ENCODE results near the gene HPRT1.
A peak's percentile ranks its signal among the peaks of the same experiment; 100 is the strongest.
"Not testable (repeated sequence)": the region's sequence is repeated elsewhere in the genome, so short reads cannot be mapped to it uniquely, and the experiment has no call there.

HPRT1 gene, protein sequence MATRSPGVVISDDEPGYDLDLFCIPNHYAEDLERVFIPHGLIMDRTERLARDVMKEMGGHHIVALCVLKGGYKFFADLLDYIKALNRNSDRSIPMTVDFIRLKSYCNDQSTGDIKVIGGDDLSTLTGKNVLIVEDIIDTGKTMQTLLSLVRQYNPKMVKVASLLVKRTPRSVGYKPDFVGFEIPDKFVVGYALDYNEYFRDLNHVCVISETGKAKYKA

GRCh38 chrX:134460005-134460861, at the start of gene HPRT1:
Gene HPRT1, plus strand, starts transcription at chrX:134460165. Its CDS starts 147 bp downstream, at chrX:134460312.
- DNase-seq = peak in 55 of 56 donors; percentile 4 to 84 (median 56)

DNA sequence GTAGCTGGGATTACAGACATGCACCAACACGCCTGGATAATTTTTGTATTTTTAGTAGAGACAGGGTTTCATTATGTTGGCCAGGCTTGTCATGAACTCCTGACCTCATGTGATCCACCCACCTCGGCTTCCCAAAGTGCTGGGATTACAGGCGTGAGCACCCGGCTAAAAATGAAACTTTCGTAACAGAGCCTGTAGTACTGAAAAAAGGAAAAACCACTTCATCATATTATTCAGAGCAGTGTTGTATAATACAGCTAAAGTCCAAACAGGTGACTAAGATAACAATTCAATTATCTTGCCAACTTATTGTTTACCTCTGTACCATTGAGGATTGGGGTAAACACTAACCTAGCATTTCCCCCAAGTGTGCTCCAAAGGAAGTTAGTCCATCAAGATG, 43.9 kb upstream of the HPRT1 start:
- DNase-seq = no peak

DNA sequence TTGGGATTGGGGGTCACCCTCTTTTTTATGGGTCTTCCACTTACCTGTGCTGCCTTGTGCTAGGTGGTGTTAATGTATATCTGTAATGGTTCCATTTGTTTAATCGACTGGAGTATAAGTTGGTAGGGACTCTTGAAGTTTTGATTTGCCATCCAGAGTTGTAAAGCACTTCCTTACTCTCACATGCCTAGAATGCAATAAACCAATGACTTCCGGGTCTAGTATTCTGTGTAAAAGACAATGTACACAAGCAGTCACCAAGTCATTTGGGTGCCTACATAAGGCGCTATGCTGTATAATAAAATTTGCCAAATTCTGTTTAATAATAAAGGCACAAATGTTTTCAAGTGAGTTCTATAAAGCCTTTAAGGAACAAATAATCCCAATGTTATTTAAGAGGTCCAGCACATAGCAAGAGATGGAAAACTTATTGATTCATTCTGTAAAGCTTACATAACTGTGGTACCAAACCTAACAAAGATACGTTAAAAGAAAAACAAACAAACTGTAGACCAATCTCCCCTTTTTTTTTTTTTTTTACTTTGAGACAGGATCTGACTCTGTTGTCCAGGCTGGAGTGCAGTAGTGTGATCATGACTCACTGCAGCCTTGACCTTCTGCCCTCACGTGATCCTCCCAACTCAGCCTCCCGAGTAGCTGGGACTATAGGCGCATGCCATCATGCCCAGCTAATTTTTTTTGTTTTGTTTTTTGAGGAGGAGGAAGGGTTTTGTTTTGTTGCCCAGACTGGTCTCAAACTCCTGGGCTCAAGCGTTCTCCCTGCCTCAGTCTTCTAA, 41.5 kb upstream of the HPRT1 start:
- DNase-seq = no peak

DNA sequence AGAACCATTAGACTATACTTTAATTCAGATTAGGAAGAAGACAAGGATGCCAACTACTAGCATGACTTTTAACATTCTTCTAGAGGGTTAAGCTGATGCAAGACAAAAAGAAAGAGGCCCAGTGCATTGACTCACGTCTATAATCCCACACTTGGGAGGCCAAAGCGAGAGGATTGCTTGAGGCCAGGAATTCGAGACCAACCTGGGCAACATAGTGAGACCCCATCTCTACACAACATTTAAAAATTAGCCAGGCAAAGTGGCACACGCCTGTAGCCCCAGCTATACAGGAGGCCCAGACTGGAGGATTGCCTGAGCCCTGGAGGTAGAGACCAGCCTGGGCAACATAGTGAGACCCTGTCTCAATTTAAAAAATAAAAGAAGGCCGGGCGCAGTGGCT, 40.2 kb upstream of the HPRT1 start:
- DNase-seq = no peak

DNA sequence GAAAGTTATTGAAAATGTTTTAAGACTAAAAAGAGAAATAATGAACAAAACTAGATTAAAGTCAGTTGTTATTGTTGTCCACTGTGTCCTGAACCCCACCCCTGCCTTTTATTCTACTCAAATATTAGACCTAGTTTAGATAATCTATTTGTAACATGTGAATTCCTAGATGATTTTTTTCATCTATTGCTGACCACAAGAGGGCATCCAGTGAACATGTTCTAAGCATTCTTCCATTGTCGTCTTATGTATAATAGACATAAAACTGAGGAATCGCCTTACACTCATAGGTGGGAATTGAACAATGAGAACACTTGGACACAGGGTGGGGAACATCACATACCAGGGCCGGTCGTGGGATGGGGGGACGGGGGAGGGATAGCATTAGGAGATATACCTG, 36.4 kb upstream of the HPRT1 start:
- no peak for DNase-seq

DNA sequence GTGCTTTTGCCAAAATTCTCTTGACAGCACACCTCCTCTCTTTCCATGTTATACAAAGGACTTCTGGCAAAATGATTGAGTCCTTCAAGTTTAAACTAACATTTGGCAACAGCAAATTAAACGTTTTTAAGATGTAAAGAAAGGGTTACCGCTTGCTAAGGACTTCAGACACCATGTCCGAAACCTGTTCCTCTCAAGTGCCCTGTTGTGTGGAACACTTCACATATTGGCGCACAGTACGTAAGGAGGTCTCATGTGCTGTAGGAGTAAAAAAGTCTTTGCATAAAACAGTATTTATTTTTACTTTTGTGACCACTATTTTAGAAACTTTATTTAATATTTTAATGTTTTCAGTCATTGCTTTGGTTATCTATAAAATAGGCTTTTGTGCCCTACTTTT, 33.7 kb upstream of the HPRT1 start:
- no peak for DNase-seq

DNA sequence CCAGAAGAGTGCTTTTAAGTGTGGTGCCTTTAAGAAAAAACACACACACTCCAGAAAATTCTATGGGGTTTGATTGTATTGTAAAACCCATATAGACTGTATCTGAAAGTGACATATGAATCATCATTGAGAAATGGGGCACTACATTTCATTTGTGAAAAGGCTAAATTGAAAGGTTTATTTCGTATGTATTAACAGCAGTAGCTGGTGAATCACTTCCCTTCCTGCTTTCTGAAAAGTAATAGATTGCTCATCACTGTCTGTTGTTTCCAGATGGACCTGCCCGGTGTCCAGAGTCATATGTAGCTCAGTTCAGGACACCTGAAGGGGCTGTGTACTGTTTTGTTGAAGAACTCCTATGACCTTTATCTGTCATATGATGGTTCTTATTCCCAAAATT, 28.1 kb upstream of the HPRT1 start:
- no peak for DNase-seq

GRCh38 chrX:134435894-134436293, 24.1 kb upstream of the HPRT1 start:
- no peak for DNase-seq

GRCh38 chrX:134443020-134443419, 16.9 kb upstream of the HPRT1 start:
- DNase-seq = no peak

- peak in 1 of 56 donors; percentile 1 for DNase-seq
These were observed 16.5 kb upstream of the HPRT1 start for GRCh38 chrX:134443461-134443860.

DNA sequence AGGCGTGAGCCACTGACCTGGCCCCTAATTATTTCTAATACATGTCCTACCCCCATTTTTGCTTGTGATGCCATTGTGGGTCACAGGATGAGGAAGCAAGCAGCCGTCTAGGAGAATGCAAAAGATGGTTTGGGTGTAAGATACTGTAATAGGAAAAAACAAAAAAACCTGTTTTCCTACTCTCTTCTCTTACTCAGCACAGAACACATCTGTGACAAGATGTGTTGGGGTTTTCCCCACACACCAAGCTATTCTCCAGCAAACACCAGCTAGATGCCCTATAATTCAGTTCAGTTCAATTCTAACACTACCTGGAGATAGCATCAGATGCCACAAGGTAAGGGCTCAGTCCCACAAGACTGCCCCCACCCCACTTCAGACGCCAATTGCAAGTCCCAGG, 15.3 kb upstream of the HPRT1 start:
- no peak for DNase-seq

DNA sequence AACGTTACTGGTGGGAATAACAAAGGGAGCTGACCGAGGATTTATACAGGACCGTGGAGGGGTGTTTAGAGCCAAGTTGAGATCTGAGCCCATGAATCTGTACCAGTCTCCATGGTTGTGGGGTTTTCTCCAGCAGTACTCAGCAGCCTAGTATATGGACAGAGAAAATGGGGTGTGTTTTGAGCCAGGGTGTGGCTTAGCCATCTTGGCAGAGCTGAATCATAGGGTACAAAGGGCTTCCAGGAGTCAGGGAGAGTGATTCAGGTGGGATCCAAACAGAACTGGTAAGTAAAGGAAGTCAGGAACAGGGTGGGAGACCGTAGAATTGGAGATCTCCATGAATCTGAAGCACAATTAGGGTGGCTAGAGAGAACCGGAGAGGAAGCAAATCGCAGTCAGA, 7.4 kb upstream of the HPRT1 start:
- no peak for DNase-seq

GRCh38 chrX:134453631-134454030, 6.3 kb upstream of the HPRT1 start:
- DNase-seq = no peak

DNA sequence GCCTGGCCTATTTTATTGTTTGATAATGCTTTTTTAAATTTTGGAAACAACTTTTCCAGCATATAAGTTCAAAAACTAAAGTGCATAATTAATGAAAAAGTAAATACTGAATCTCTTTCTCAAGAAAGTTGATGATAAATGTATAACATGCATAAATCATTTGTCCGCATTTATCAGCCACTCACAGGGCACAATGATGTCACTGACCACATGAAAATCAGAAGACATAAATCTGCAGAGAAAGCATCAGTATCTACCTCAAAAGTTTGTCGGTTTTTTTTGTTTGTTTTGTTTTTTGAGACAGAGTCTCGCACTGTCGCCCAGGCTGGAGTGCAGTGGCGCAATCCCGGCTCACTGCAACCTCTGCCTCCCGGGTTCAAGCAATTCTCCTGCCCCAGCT, 5.5 kb upstream of the HPRT1 start:
- no peak for DNase-seq

DNA sequence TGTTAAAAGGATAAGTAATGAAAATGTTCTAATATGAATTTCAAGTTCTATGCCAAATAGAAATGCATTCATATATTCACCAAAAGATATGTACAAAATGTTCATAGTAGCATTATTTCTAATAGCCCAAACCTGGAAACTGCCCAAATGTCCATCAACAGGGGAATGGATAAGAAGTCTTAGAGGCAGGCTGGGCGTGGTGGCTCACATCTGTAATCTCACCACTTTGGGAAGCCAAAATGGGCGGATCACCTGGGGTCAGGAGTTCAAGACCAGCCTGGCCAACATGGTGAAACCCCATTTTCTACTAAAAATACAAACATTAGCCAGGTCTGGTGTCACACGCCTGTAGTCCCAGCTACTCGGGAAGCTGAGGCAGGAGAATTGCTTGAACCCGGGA, 2.3 kb upstream of the HPRT1 start:
- DNase-seq = no peak

- DNase-seq = peak in 1 of 56 donors; percentile 22
These were observed 321 bp upstream of the HPRT1 start for GRCh38 chrX:134459683-134460004.

GRCh38 chrX:134460862-134461220, 876 bp downstream of the HPRT1 start:
- peak in 1 of 56 donors; percentile 3 for DNase-seq

- no peak for DNase-seq
These were observed 1.5 kb downstream of the HPRT1 start for GRCh38 chrX:134461437-134461836.

- DNase-seq = no peak
These were observed 3.0 kb downstream of the HPRT1 start for GRCh38 chrX:134462927-134463326.

GRCh38 chrX:134464453-134464852, 4.5 kb downstream of the HPRT1 start:
- DNase-seq = not testable (repeated sequence)

GRCh38 chrX:134469486-134469885, 9.5 kb downstream of the HPRT1 start:
- no peak for DNase-seq

DNA sequence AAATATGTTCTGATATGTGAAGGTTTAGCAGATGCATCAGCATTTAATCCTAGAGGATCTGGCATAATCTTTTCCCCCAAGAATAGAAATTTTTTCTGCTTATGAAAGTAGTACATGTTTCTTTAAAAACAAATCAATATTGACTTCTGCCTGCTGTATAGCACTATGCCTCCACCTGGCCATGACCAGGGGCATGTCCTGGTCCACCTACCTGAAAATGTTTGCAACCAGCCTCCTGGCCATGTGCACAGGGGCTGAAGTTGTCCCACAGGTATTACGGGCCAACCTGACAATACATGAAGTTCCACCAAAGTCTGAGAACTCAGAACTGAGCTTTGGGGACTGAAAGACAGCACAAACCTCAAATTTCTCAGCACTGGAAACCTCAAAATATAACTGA, 10.0 kb downstream of the HPRT1 start:
- DNase-seq = no peak
